HG03108 (cell line): ENCODE measurements around the gene USH2A.

Experiments
- ATAC-seq: cut with Tn5 transposase; IDR thresholded peaks from one replicate; pipeline ENCODE4 v1.9.1; 2021; ENCODE audit warnings: moderate library complexity; ENCODE audit not compliant: unreplicated experiment

Gene USH2A

GRCh38 chr1:216422821-216423520 lies at the start of gene USH2A:
Gene USH2A, minus strand, starts transcription at chr1:216423448. Its CDS starts 1,112 bp downstream, at chr1:216422336.
- ATAC-seq: no peak

DNA sequence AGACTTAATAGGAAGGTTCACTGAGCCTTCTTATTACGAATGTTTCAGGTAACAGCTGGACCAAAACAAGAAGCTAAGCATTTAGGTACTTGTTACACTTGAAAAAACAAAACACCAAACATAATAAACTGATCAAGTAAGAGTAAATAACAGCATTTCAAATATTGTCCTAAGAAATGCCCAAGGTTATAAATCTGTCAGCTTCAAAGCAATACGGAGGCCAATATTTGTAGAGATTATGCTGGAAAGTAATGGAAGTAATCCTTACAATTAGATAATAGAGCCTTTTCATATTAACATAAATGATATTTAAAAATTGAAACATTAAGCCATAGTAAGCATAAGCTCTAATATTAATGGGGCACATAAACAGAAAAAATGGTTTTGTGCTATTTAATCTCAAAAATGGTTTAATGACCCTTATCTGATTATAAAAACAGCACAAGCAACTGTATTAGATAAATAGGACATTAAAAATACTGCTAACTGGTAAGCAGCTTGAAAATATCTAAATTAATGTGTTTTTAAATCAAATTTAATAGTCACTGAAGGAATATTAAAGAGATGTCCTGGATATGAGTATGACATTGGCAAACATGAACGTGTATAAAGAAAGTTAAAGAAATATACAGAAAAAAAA lies 43.0 kb upstream of the USH2A start:
- no peak for ATAC-seq

GRCh38 chr1:216464489-216464888 lies 41.2 kb upstream of the USH2A start:
- no peak for ATAC-seq

DNA sequence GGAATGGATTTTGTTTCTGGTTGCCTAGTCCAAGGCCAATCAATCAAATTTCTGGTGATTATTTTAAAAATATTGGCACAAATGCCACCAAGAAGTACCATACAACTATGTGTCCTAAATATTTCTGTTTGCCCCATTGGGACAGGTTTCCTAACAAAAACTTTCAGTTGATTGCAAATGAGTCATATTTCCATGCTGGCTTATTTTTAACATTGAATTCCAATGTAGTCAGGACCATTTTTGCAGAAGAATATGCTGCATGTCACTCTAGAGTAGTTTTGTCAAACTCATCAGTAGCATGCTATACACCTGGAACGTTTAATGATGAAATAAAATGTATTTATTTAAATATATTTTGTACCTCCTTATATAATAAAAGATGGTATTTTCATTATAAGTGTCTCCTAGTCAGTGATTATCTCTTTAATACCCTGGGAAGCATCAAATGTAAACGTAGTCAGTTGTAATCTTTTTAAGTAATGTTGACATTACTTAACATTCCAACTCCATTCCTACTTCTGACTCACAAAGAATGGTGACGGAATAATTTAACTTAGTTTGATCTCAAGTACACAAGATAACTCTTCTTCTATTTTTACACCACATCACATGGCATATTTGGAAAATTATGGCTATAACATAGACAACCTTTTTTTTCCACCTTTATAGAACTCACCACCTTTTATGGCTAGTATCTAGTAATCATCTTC lies 39.0 kb upstream of the USH2A start:
- ATAC-seq: no peak

DNA sequence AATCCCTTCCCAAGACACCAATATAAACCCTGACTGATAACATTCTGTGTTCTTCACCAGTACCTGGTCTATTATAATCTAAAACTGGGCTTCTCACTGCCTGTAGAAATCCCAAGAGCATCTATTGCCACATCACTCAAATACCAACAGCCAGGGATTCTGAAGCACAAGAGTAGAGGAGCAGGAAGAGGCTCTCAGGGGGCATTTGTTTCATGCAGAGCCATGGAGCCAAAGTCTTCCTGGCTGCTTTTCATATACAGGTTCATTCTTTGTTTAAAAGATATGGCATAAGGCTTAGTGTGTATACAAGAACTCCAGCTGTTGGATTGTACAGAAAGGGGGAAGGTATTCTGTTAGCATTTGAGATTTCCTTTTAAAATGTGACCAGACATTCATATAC lies 38.2 kb upstream of the USH2A start:
- ATAC-seq: no peak

GRCh38 chr1:216459651-216460207 lies 36.5 kb upstream of the USH2A start:
- no peak for ATAC-seq

GRCh38 chr1:216458812-216459211 lies 35.6 kb upstream of the USH2A start:
- no peak for ATAC-seq

- ATAC-seq: no peak
These were observed 34.1 kb upstream of the USH2A start for GRCh38 chr1:216457356-216457755.

DNA sequence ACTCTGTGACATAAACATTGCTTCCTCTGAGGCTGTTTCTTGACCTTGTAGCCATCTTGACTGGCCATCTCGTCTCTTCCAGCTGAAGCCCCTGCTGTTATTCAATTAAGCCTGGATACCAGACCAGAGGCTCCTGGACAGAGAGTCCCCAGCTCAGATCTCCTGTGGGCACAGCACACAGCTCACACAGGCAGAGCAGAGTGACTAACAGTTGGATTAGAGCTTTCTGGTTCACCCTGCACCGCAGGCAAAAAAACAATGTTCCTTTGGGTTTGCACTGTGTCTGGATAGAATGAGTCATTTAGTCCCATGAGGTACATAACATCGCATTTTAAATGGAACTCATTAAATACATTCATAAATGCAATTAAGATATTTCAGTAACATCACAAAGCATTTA lies 33.4 kb upstream of the USH2A start:
- ATAC-seq: no peak

DNA sequence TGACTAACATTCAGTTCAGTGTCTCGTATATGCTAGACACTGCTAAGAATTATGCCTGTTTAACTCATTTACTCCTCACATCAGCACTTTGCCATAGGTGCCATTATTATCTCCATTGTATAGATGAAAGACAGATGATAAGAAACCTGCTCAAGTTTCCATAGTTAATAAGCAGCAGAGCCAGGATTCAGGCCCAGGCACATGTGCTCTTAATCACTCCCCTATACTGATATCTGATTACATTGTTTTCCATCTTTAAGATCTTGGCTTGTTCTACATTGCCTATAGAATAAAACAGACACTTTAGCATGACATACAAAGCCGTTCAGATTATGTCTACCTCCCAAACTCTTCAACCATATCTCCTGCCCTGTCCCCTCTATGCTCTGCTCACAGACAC lies 30.5 kb upstream of the USH2A start:
- ATAC-seq: no peak

DNA sequence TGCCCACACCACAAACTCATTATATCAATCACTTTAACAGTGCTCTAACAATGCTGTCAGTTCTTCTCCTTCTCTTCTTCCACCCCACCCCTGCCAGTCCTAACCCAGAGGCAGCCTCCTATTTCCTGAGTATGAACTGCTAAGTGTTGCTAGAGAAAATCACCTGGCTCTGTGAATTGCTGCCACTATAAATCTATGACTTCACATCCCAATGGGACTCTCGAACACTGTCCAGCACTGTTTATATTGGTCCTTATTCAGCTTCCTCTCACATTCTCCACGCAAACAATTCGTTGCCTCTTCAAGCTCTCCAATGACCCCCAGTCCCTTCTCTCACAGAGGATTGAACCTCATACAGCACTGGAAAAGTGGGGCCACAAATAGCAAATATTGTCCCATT lies 27.0 kb upstream of the USH2A start:
- no peak for ATAC-seq

DNA sequence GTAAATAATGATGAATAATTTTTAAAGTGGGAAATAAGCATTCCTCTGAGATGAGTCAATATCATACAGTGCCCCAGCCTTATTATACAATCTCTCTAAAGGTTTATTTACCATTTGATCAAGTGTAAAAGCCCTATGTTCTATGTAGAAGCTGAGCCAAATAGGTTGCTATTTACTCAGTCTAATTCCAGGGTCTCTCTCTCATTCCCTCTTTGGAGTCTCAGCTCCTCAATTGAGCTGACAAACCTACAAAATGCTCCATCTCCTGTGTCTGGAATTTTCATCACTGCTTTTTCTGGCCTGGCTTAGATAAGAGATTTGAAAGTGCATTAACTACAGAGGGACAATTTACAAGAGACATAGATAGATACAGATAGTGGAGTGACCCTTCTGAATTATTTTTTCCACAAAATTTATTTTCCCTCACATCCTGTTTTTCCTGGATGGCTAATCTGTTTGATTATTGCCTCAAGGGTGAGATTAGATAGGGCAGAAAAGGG lies 24.8 kb upstream of the USH2A start:
- ATAC-seq: no peak

DNA sequence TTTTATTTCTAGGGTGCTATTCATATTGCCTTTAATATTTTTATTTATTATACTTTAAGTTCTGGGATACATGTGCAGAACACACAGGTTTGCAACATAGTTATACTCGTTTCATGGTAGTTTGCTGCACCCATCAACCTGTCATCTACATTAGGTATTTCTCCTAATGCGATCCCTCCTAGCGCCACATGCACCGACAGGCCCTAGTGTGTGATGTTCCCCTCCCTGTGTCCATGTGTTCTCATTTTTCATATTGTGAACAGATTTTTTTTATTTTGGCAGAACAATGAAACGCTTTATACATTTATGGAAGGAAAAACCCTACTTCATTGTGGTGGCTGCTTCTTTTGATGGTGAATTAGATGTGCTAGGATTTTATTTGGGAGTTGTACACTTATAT lies 14.4 kb upstream of the USH2A start:
- no peak for ATAC-seq

- no peak for ATAC-seq
These were observed 11.0 kb upstream of the USH2A start for GRCh38 chr1:216434232-216434631.

- no peak for ATAC-seq
These were observed 9.9 kb upstream of the USH2A start for GRCh38 chr1:216433175-216433574.

GRCh38 chr1:216430744-216431143 lies 7.5 kb upstream of the USH2A start:
- no peak for ATAC-seq

DNA sequence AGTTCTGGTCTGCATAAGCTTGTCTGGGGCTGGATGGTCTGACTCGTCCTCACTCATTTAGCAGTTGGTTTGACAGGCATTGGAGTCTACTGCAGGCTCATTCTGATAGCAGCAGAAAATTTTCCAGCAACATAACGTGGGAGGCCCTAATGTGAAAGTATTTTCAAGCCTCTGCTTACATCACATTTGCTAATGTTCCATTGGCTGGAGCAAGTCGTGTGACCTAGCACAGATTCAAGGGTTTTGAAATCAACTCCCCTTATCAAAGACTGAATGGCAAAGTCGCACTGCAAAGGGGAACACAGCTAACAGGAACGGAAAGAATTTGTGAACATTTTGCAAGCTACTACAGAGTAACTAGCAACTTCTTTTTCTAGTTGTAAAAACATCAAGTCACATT lies 2.3 kb upstream of the USH2A start:
- no peak for ATAC-seq

DNA sequence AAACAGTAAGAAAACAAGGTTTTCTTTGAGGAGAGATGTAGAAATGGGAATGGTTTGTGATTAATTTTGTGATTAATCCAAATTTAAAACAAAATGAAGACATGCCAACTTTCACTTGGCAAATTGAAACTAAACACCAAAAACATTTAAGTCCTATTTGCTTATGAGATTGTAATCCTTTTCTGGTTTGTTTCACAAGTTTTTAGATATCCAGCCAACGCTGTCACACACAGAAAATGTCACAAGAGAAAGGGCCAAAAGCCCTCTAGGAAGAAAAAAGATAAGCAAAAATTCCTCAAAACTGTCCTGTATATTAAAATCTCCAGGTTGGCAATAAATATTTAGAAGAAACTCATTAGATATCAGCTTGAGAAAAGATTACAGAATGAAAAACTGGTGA lies 2.5 kb downstream of the USH2A start:
- no peak for ATAC-seq

DNA sequence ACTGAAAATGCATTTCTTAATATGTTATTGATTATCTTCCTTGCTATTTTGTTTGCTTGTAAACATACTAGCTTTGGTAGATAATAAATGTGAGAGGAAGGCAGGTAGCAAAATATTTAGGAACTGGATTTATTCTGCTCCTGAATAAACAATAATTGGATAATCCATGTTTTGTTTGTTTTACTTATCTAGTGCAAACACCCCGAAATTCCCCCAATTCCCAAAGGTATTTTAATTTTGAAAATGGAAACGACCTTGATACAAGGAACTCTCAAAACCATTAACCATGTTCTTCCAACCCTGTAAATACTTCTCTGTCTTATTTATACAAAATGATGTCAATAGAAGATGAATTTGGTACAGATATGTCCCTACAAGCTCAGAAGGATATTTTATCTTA lies 3.0 kb downstream of the USH2A start:
- no peak for ATAC-seq

DNA sequence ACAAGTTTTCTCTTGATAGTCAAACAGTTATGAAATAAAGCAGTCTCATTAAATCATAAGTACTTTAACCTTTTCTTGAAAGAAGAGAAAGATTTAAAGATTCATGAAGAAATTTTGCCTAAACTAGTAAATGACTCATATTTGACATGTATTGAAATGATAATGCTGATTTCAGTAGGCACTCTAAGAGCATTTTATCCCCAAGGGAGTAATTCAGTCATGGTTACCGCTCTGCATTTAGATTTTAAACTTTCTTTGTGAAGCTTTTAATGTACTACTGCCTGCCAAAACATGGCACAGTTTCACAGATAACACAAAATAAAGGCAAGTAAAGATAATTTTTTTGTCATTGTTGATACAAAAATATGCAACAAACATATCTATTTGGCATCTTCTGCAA lies 6.8 kb downstream of the USH2A start:
- no peak for ATAC-seq

DNA sequence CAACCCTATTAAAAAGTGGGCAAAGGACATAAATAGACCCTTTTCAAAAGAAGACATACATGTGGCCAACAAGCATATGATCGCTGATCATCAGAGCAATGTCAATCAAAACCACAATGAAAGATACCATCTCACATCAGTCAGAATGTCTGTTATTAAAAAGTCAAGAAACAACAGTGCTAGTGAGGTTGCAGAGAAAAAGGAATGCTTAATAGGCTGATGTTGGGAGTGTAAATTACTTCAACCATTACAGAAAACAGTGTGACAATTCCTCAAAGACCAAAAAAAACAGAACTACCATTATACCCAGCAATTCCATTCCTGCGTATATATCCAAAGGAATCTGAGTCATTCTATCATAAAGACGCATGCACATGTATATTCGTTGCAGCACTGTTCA lies 13.2 kb downstream of the USH2A start:
- ATAC-seq: no peak

DNA sequence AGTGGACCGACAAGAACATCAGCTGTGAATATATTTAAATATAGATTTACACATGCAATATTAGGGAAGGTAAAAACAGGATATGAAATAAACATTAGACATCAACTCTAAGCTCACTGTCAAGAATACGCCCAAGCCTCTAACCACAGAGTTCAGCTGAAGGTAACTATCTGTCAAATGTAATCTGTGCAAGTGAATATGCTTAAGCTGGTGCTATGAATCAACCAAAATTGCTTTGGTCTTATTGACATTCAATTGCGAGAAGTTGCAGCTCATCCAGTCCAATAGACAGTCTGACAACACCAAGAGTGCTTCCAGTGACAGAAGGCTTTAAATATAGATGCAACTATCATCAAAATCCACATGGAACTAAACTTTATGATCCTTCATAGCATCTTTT lies 32.3 kb downstream of the USH2A start:
- ATAC-seq: no peak
